Chondrocyte (in vitro differentiated cells): Measurements from ENCODE around the gene LMF1. TPM values are rescaled to one million over a fixed set of nuclear protein-coding genes. Genes with fewer than 3 reads are reported as not detected.
"Not testable (repeated sequence)": the region's sequence is repeated elsewhere in the genome, so short reads cannot be mapped to it uniquely, and the experiment has no call there.

ENCODE experiments used
- DNase-seq: peaks from one replicate; pipeline ENCODE4 v3.0.0; 2021; ENCODE audit warnings: mixed read lengths, low spot score
- H3K27ac Mint-ChIP-seq: one replicate; pipeline ENCODE4 v1.8.0; 2021; ENCODE audit warnings: mild to moderate bottlenecking, moderate library complexity, mixed read lengths; ENCODE audit not compliant: unreplicated experiment
- H3K27me3 Mint-ChIP-seq: 2 replicates; pipeline ENCODE4 v1.8.0; 2021; ENCODE audit warnings: low read depth, mixed read lengths
- H3K36me3 Mint-ChIP-seq: 2 replicates; pipeline ENCODE4 v1.8.0; 2021; ENCODE audit warnings: low read depth, mixed read lengths
- H3K4me1 Mint-ChIP-seq: 2 replicates; pipeline ENCODE4 v1.8.0; 2021; ENCODE audit warnings: low read depth, mild to moderate bottlenecking, mixed read lengths
- H3K4me3 Mint-ChIP-seq: one replicate; pipeline ENCODE4 v1.8.0; 2021; ENCODE audit warnings: mild to moderate bottlenecking, moderate library complexity, mixed read lengths; ENCODE audit not compliant: unreplicated experiment
- H3K9me3 Mint-ChIP-seq: 2 replicates; pipeline ENCODE4 v1.8.0; 2021; ENCODE audit warnings: low read depth, mixed read lengths
- CTCF ChIP-seq: fragments of 200-600 bp; sonication (generic); IDR thresholded peaks from 2 replicates; pipeline ENCODE4 v1.5.0; 2021; ENCODE audit warnings: antibody characterized with exemption, mild to moderate bottlenecking, moderate library complexity
- total RNA-seq: library from RNA; stranded (reverse); gene quantifications from 3 replicates; pipeline ENCODE4 v1.2.1, GENCODE V29; 2021

The LMF1 gene
- total RNA-seq, 1 donor from 2014 or later: 21.6 TPM

GRCh38 chr16:839643-840408 lies 131.0 kb downstream of the LMF1 start:
- no peak for TF ChIP-seq CTCF
- H3K36me3 Mint-ChIP-seq: peaks cover 6% of the 10 kb centered on the region
- no peak for DNase-seq

GRCh38 chr16:838741-839140 lies 132.0 kb downstream of the LMF1 start:
- Mint-ChIP-seq H3K27me3 (peaks cover 3% of the 10 kb centered on the region), H3K27ac (no peak overlapping the region), H3K36me3 (peaks cover 7% of the 10 kb centered on the region), H3K9me3 (peaks cover 29% of the 10 kb centered on the region), H3K4me3 (no peak overlapping the region), H3K4me1 (no peaks in the 10 kb centered on the region)
- TF ChIP-seq CTCF: no peak
- DNase-seq: no peak

More at GRCh38 chr16:839643-840408, 131.0 kb downstream of the LMF1 start:
- Mint-ChIP-seq H3K9me3 (peaks cover 21% of the 10 kb centered on the region), H3K4me3 (no peak overlapping the region), H3K27me3 (peaks cover 3% of the 10 kb centered on the region), H3K27ac (no peak overlapping the region), H3K4me1 (no peaks in the 10 kb centered on the region)

- H3K27me3 Mint-ChIP-seq, DNase-seq, H3K4me1 Mint-ChIP-seq, H3K4me3 Mint-ChIP-seq, H3K27ac Mint-ChIP-seq, H3K36me3 Mint-ChIP-seq: not testable (repeated sequence)
- H3K9me3 Mint-ChIP-seq: peaks cover 29% of the 10 kb centered on the region
These were observed 134.0 kb downstream of the LMF1 start for GRCh38 chr16:836822-837221.

GRCh38 chr16:836221-836620 lies 134.6 kb downstream of the LMF1 start:
- no peak overlapping the region for H3K4me3 Mint-ChIP-seq
- TF ChIP-seq CTCF: no peak

GRCh38 chr16:835373-835772 lies 135.4 kb downstream of the LMF1 start:
- peaks cover 6% of the 10 kb centered on the region for H3K27me3 Mint-ChIP-seq
- peaks cover 29% of the 10 kb centered on the region for H3K9me3 Mint-ChIP-seq
- H3K4me3 Mint-ChIP-seq: no peak overlapping the region
- peaks cover 7% of the 10 kb centered on the region for H3K36me3 Mint-ChIP-seq
- H3K4me1 Mint-ChIP-seq: no peaks in the 10 kb centered on the region
- H3K27ac Mint-ChIP-seq: no peak overlapping the region
- TF ChIP-seq CTCF: no peak
- DNase-seq: no peak

More at GRCh38 chr16:836221-836620, 134.6 kb downstream of the LMF1 start:
- Mint-ChIP-seq H3K36me3 (peaks cover 7% of the 10 kb centered on the region), H3K9me3 (peaks cover 29% of the 10 kb centered on the region), H3K27ac (no peak overlapping the region), H3K27me3 (peaks cover 6% of the 10 kb centered on the region), H3K4me1 (no peaks in the 10 kb centered on the region)
- DNase-seq: no peak

- H3K4me3 Mint-ChIP-seq: no peak overlapping the region
- H3K9me3 Mint-ChIP-seq: peaks cover 27% of the 10 kb centered on the region
- no peak overlapping the region for H3K27ac Mint-ChIP-seq
- DNase-seq: no peak
- H3K27me3 Mint-ChIP-seq: peaks cover 11% of the 10 kb centered on the region
- no peaks in the 10 kb centered on the region for H3K4me1 Mint-ChIP-seq
- peaks cover 7% of the 10 kb centered on the region for H3K36me3 Mint-ChIP-seq
- TF ChIP-seq CTCF: no peak
These were observed 137.4 kb downstream of the LMF1 start for GRCh38 chr16:833411-833810.
